Activated CD8-positive, alpha-beta T cell treated with anti-CD3 and anti-CD28 coated beads for 36 hours (primary cell): ENCODE data around the gene UBN1. TPM values are rescaled to one million over a fixed set of nuclear protein-coding genes. Genes with fewer than 3 reads are reported as not detected.

Experiments
- ATAC-seq: fragments of 200-7000 bp; cut with Tn5 transposase; one replicate; pipeline ENCODE4 v1.10.0; 2021; ENCODE audit warnings: mild to moderate bottlenecking, moderate library complexity
- CTCF ChIA-PET: fragments of 350-600 bp; sonication (Branson Sonifier 250); formaldehyde crosslinking; loops from one replicate; lab custom pipeline; 2021; ENCODE audit warnings: antibody characterized with exemption; lab: Charles Lee
- POLR2A ChIA-PET: fragments of 350-600 bp; sonication (Branson Sonifier 250); formaldehyde crosslinking; loops from one replicate; lab custom pipeline; 2021; ENCODE audit warnings: antibody characterized with exemption; lab: Charles Lee
- DNase-seq: peaks from one replicate; pipeline ENCODE4 v3.0.0-alpha.2; 2020
- H3K27ac Mint-ChIP-seq: one replicate; pipeline ENCODE4 v1.8.0; 2021; ENCODE audit warnings: mild to moderate bottlenecking, mixed read lengths
- H3K27me3 Mint-ChIP-seq: one replicate; pipeline ENCODE4 v1.8.0; 2021; ENCODE audit warnings: mixed read lengths
- H3K36me3 Mint-ChIP-seq: one replicate; pipeline ENCODE4 v1.8.0; 2021; ENCODE audit warnings: low read depth, mixed read lengths
- H3K4me1 Mint-ChIP-seq: one replicate; pipeline ENCODE4 v1.8.0; 2021; ENCODE audit warnings: low read depth, mixed read lengths
- H3K4me3 Mint-ChIP-seq: one replicate; pipeline ENCODE4 v1.8.0; 2021; ENCODE audit warnings: mild to moderate bottlenecking, moderate library complexity, mixed read lengths
- H3K9me3 Mint-ChIP-seq: one replicate; pipeline ENCODE4 v1.8.0; 2021; ENCODE audit warnings: mixed read lengths
- intact Hi-C: fragments of 100-400 bp; cut with micrococcal nuclease; formaldehyde crosslinking; loops from one replicate; pipeline ENCODE4 v1.10.0; 2022
- total RNA-seq, 2 experiments: library from RNA; stranded (reverse); gene quantifications; one replicate each; pipeline ENCODE4 v1.2.3, GENCODE V29; 2021
- TF ChIP-seq, protein P1 (sequence below): fragments of 200-600 bp; IDR thresholded peaks from one replicate; pipeline ENCODE4 v1.8.0; 2022; ENCODE audit warnings: antibody characterized with exemption, mild to moderate bottlenecking

UBN1 gene
- total RNA-seq, 2 experiments from 2014 or later, result 25.4 to 25.6 TPM

DNA sequence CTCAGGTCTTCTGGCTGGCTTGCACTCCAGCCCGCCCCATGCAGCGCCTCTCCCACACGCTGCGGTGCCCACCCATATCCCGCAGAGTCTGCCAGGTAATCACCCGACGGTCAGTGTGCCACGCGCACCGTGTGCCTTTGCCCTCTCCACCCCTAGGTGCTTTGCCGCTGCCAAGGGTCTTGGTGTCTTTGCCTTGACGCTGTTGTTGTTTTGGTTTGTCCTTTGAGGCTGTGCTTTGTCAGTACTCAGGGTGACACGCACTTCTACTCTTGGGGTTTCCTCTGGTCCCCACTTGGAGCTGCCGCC lies 30.1 kb downstream of the UBN1 start:
- intact Hi-C loops, result no loop called here
- TF ChIP-seq, protein P1, sequence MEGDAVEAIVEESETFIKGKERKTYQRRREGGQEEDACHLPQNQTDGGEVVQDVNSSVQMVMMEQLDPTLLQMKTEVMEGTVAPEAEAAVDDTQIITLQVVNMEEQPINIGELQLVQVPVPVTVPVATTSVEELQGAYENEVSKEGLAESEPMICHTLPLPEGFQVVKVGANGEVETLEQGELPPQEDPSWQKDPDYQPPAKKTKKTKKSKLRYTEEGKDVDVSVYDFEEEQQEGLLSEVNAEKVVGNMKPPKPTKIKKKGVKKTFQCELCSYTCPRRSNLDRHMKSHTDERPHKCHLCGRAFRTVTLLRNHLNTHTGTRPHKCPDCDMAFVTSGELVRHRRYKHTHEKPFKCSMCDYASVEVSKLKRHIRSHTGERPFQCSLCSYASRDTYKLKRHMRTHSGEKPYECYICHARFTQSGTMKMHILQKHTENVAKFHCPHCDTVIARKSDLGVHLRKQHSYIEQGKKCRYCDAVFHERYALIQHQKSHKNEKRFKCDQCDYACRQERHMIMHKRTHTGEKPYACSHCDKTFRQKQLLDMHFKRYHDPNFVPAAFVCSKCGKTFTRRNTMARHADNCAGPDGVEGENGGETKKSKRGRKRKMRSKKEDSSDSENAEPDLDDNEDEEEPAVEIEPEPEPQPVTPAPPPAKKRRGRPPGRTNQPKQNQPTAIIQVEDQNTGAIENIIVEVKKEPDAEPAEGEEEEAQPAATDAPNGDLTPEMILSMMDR, result no peak
- no peak for DNase-seq
- POLR2A ChIA-PET, result no interaction called here
- Mint-ChIP-seq H3K27ac (no peak overlapping the region), H3K9me3 (no peaks in the 10 kb centered on the region), H3K4me3 (no peak overlapping the region), H3K27me3 (no peaks in the 10 kb centered on the region), H3K36me3 (peaks cover 19% of the 10 kb centered on the region), H3K4me1 (no peaks in the 10 kb centered on the region)
- CTCF ChIA-PET, result no interaction called here
- ATAC-seq, result no peak

DNA sequence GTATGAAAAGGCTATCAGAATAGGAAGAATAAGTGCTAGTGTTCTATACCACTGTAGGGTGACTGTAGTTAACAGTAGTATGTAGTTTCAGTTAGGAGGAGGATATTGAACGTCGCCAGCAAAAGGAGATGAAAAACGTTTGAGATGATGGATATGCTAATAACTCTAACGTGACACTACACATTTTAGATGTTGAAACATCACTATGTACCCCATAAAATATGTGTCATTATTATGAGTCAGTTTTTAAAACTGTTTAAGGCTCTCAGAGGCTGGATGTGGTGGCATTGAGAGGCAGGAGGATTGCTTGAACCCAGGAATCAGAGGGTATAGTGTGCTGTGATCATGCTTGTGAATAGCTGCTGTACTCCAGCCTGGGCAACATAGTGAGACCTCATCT lies 31.8 kb downstream of the UBN1 start:
- no peak for ATAC-seq

GRCh38 chr16:4880006-4880580 lies 32.8 kb downstream of the UBN1 start:
- CTCF ChIA-PET, result no interaction called here

More for the DNA sequence above, 31.8 kb downstream of the UBN1 start:
- DNase-seq, result no peak
- ChIA-PET CTCF (no interaction called here), POLR2A (no interaction called here)
- H3K9me3 Mint-ChIP-seq, result no peaks in the 10 kb centered on the region
- H3K27me3 Mint-ChIP-seq, result no peaks in the 10 kb centered on the region
- H3K4me3 Mint-ChIP-seq, result no peak overlapping the region
- no peaks in the 10 kb centered on the region for H3K4me1 Mint-ChIP-seq
- intact Hi-C loops, result no loop called here
- H3K36me3 Mint-ChIP-seq, result peaks cover 23% of the 10 kb centered on the region
- TF ChIP-seq, protein P1, result no peak
- H3K27ac Mint-ChIP-seq, result no peak overlapping the region

GRCh38 chr16:4882000-4882632 lies 34.8 kb downstream of the UBN1 start:
- CTCF ChIA-PET, result no interaction called here
- no peaks in the 10 kb centered on the region for H3K4me1 Mint-ChIP-seq
- TF ChIP-seq, protein P1, result no peak

More at GRCh38 chr16:4880006-4880580, 32.8 kb downstream of the UBN1 start:
- Mint-ChIP-seq H3K27me3 (no peaks in the 10 kb centered on the region), H3K4me1 (no peaks in the 10 kb centered on the region), H3K36me3 (peaks cover 29% of the 10 kb centered on the region), H3K9me3 (no peaks in the 10 kb centered on the region), H3K4me3 (no peak overlapping the region), H3K27ac (no peak overlapping the region)
- TF ChIP-seq, protein P1, result no peak
- no peak for ATAC-seq
- intact Hi-C loops, result no loop called here
- POLR2A ChIA-PET, result no interaction called here
- no peak for DNase-seq

GRCh38 chr16:4882633-4883285 lies 35.5 kb downstream of the UBN1 start:
- POLR2A ChIA-PET, result no interaction called here
- intact Hi-C loops, result no loop called here
- peaks cover 28% of the 10 kb centered on the region for H3K36me3 Mint-ChIP-seq
- no peak overlapping the region for H3K4me3 Mint-ChIP-seq
- TF ChIP-seq, protein P1, result no peak
- H3K27ac Mint-ChIP-seq, result no peak overlapping the region
- DNase-seq (no peak), ATAC-seq (no peak)
- H3K9me3 Mint-ChIP-seq, result no peaks in the 10 kb centered on the region
- no peaks in the 10 kb centered on the region for H3K4me1 Mint-ChIP-seq
- H3K27me3 Mint-ChIP-seq, result no peaks in the 10 kb centered on the region
- CTCF ChIA-PET, result no interaction called here

More at GRCh38 chr16:4882000-4882632, 34.8 kb downstream of the UBN1 start:
- no peak overlapping the region for H3K27ac Mint-ChIP-seq
- intact Hi-C loops, result no loop called here
- ATAC-seq, result no peak
- H3K27me3 Mint-ChIP-seq, result no peaks in the 10 kb centered on the region
- peaks cover 28% of the 10 kb centered on the region for H3K36me3 Mint-ChIP-seq
- no peak overlapping the region for H3K4me3 Mint-ChIP-seq
- no peaks in the 10 kb centered on the region for H3K9me3 Mint-ChIP-seq
- no peak for DNase-seq
- POLR2A ChIA-PET, result no interaction called here
